ENCODE results near the gene RETSAT. TPM values are rescaled to one million over a fixed set of nuclear protein-coding genes. Genes with fewer than 3 reads are reported as not detected.

Gene RETSAT
- 20.6 TPM for total RNA-seq

- Histone ChIP-seq H3K4me1 (peaks cover 11 to 13% of the 10 kb centered on the region in 2 donors), H3K27me3 (no peaks in the 10 kb centered on the region), H3K4me3 (peak within 1 kb of the TSS; percentile 81 to 83), H3K27ac (peak within 1 kb of the TSS; percentile 80 to 91), H3K36me3 (peaks cover 18 to 25% of the 10 kb centered on the region in 2 donors), H3K9me3 (no peaks in the 10 kb centered on the region)
- peak; percentile 95 to 100 for DNase-seq (ENCODE audit: low spot score in 2 of 2)
- TF ChIP-seq CTCF (IDR thresholded peaks at IDR 0.05): no peak
- intact Hi-C loops (cut with DNase I): loop anchor here (1.0 to 2.0 kb wide), 2 partner anchors 26 to 64 kb away; partner anchors contain the start of gene SH2D6
These were observed at the start of gene RETSAT, which contains the start of gene ELMOD3 for GRCh38 chr2:85354286-85355072. RETSAT (minus strand) TSS chr2:85354528; CDS start chr2:85354507, 21 bp downstream. ELMOD3 (plus strand) TSS chr2:85354769; CDS start chr2:85357199, 2,430 bp downstream.

- no peak overlapping the region for H3K27ac ChIP-seq
- peaks cover 10 to 24% of the 10 kb centered on the region in 2 donors for H3K36me3 ChIP-seq
- peaks cover 0 to 6% of the 10 kb centered on the region in 2 donors for H3K9me3 ChIP-seq
- H3K4me1 ChIP-seq: no peaks in the 10 kb centered on the region
- DNase-seq (ENCODE audit: low spot score in 2 of 2): no peak
- intact Hi-C loops (cut with DNase I): no loop called here
- no peak for TF ChIP-seq CTCF (IDR thresholded peaks at IDR 0.05)
- no peak overlapping the region for H3K4me3 ChIP-seq
- no peaks in the 10 kb centered on the region for H3K27me3 ChIP-seq
These were observed 47.5 kb upstream of the RETSAT start for GRCh38 chr2:85401844-85402243.

- Histone ChIP-seq H3K27me3 (no peaks in the 10 kb centered on the region), H3K27ac (no peak overlapping the region), H3K4me3 (no peak overlapping the region), H3K9me3 (peaks cover 0 to 6% of the 10 kb centered on the region in 2 donors), H3K36me3 (peaks cover 10 to 24% of the 10 kb centered on the region in 2 donors), H3K4me1 (peaks cover 0 to 2% of the 10 kb centered on the region in 2 donors)
- TF ChIP-seq CTCF (IDR thresholded peaks at IDR 0.05): no peak
- intact Hi-C loops (cut with DNase I): no loop called here
- DNase-seq (ENCODE audit: low spot score in 2 of 2): no peak
These were observed 47.1 kb upstream of the RETSAT start for GRCh38 chr2:85401464-85401805.

DNA sequence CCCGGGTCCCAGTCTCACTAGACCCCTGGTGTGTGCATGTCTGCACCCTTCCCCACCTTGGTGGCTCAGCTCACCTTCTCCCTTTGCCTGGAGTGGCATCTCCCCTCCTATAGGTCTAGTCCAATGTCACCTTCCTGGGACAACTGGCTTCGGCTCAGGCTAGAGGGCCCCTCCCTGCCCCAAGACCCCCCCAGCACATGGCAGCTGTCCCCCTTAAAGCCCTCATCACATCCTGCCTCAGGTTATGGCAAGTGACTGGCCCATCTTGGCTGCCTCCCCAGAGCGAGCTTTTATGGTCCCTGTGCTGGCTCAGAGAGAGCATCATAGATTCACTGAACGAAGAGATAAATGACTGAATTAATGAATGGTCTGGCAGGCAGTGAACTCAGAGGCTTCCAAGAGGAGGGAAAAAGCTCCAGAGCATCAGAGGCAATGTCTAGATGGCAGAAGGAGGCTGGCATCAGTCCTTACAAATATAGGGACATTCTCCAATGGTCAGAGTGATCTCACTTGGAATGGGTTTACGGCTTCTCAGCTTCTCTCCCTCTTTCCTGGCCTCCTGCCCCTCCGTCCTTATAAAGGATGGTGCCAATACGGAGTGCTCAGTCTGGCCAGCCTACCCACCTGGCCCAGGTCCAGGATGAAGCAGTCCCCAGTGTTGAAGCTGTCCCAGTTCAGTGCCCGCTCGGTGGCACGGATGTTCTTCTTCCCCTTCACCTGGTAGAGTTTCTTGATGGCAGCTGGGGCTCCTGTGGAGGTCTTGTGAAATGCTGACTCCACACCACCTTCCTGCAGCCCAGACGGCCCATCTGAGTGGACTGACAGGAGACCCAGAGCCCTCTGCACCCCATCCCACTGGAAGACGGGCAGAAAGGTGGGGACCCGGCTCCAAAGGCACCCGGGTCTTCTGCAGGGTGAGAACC, 46.5 kb upstream of the RETSAT start:
- no peak overlapping the region for H3K27ac ChIP-seq
- DNase-seq (ENCODE audit: low spot score in 2 of 2): no peak
- TF ChIP-seq CTCF (IDR thresholded peaks at IDR 0.05): no peak
- no peaks in the 10 kb centered on the region for H3K27me3 ChIP-seq
- H3K4me3 ChIP-seq: no peak overlapping the region
- H3K9me3 ChIP-seq: peaks cover 0 to 6% of the 10 kb centered on the region in 2 donors
- H3K4me1 ChIP-seq: peaks cover 0 to 3% of the 10 kb centered on the region in 2 donors
- intact Hi-C loops (cut with DNase I): no loop called here
- peaks cover 10 to 24% of the 10 kb centered on the region in 2 donors for H3K36me3 ChIP-seq

DNA sequence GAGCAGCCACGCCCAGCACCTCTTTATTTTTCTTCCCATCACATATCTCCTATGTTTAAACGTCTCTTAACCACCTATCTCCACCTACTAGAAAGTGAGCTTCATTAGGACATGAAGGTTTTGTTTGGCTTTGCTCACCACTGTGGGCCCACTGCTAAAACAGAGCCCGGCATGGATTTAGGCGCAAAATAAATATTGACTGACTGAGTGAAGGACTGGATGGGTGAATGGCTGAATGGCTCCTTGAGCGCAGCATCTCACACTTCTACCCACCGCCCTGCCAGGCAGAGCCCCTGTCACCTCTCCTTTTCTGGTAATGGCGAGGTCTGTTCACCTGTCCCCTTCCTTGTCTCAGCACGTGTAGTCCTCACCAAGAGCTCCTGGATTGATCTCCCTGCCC, 45.7 kb upstream of the RETSAT start:
- Histone ChIP-seq H3K9me3 (peaks cover 0 to 6% of the 10 kb centered on the region in 2 donors), H3K27me3 (no peaks in the 10 kb centered on the region), H3K4me1 (peaks cover 0 to 3% of the 10 kb centered on the region in 2 donors), H3K36me3 (peaks cover 13 to 25% of the 10 kb centered on the region in 2 donors), H3K27ac (no peak overlapping the region), H3K4me3 (no peak overlapping the region)
- intact Hi-C loops (cut with DNase I): no loop called here
- DNase-seq (ENCODE audit: low spot score in 2 of 2): no peak
- no peak for TF ChIP-seq CTCF (IDR thresholded peaks at IDR 0.05)

Data from ascending aorta (tissue), 2 donors.